HG03521 (cell line): ENCODE measurements around the gene MYPOP.
"Not testable (repeated sequence)": the region's sequence is repeated elsewhere in the genome, so short reads cannot be mapped to it uniquely, and the experiment has no call there.

Experiments
- ATAC-seq: cut with Tn5 transposase; IDR thresholded peaks from one replicate; pipeline ENCODE4 v1.9.1; 2021; ENCODE audit warnings: mild to moderate bottlenecking, moderate library complexity; ENCODE audit not compliant: unreplicated experiment

The MYPOP gene

GRCh38 chr19:45883881-45884681 is 18.3 kb downstream of the MYPOP start:
- no peak for ATAC-seq

GRCh38 chr19:45883586-45883880 is 18.9 kb downstream of the MYPOP start:
- no peak for ATAC-seq

GRCh38 chr19:45882652-45883585 is 19.5 kb downstream of the MYPOP start:
- no peak for ATAC-seq

- ATAC-seq, result no peak
Measured at GRCh38 chr19:45881909-45882528, 20.4 kb downstream of the MYPOP start.

GRCh38 chr19:45881082-45881908 is 21.1 kb downstream of the MYPOP start:
- no peak for ATAC-seq

GRCh38 chr19:45879971-45880370 is 22.4 kb downstream of the MYPOP start:
- ATAC-seq, result no peak

- ATAC-seq, result no peak
Measured at GRCh38 chr19:45879055-45879454, 23.4 kb downstream of the MYPOP start.

GRCh38 chr19:45878043-45878794 is 24.2 kb downstream of the MYPOP start:
- no peak for ATAC-seq

GRCh38 chr19:45876411-45877197 is 25.8 kb downstream of the MYPOP start:
- ATAC-seq, result no peak

- ATAC-seq, result no peak
Measured at GRCh38 chr19:45876161-45876410, 26.3 kb downstream of the MYPOP start.

GRCh38 chr19:45874620-45874966 is 27.8 kb downstream of the MYPOP start:
- ATAC-seq, result no peak

- ATAC-seq, result no peak
Measured at GRCh38 chr19:45873219-45873772, 29.1 kb downstream of the MYPOP start.

GRCh38 chr19:45872095-45872919 is 30.1 kb downstream of the MYPOP start:
- ATAC-seq, result no peak

- ATAC-seq, result no peak
Measured at GRCh38 chr19:45870798-45871197, 31.6 kb downstream of the MYPOP start.

GRCh38 chr19:45867241-45867640 is 35.2 kb downstream of the MYPOP start:
- not testable (repeated sequence) for ATAC-seq

GRCh38 chr19:45866400-45867176 is 35.8 kb downstream of the MYPOP start:
- no peak for ATAC-seq

GRCh38 chr19:45865269-45865948 is 37.0 kb downstream of the MYPOP start:
- no peak for ATAC-seq
